Activated B cell treated with CpG ODN at 0.5 μM for 24 hours (primary cell): ENCODE data around the gene MBD6. TPM values are rescaled to one million over a fixed set of nuclear protein-coding genes. Genes with fewer than 3 reads are reported as not detected.

ENCODE experiments used
- ATAC-seq: fragments of 200-7000 bp; cut with Tn5 transposase; one replicate; pipeline ENCODE4 v1.10.0; 2021; ENCODE audit warnings: low read depth, mild to moderate bottlenecking, moderate library complexity
- CTCF ChIA-PET: fragments of 350-600 bp; sonication (Branson Sonifier 250); formaldehyde crosslinking; loops from one replicate; lab custom pipeline; 2021; ENCODE audit warnings: antibody characterized with exemption; lab: Charles Lee
- POLR2A ChIA-PET: fragments of 350-600 bp; sonication (Branson Sonifier 250); formaldehyde crosslinking; loops from one replicate; lab custom pipeline; 2021; ENCODE audit warnings: antibody characterized with exemption; lab: Charles Lee
- DNase-seq: peaks from one replicate; pipeline ENCODE4 v3.0.0; 2022
- H3K27ac Mint-ChIP-seq: one replicate; pipeline ENCODE4 v1.8.0; 2020; ENCODE audit warnings: mixed read lengths
- H3K27me3 Mint-ChIP-seq: one replicate; pipeline ENCODE4 v1.8.0; 2021; ENCODE audit warnings: mixed read lengths
- H3K36me3 Mint-ChIP-seq: one replicate; pipeline ENCODE4 v1.8.0; 2021; ENCODE audit warnings: low read depth, mixed read lengths
- H3K4me1 Mint-ChIP-seq: one replicate; pipeline ENCODE4 v1.8.0; 2021; ENCODE audit warnings: mixed read lengths
- H3K4me3 Mint-ChIP-seq: one replicate; pipeline ENCODE4 v1.8.0; 2020; ENCODE audit warnings: mild to moderate bottlenecking, mixed read lengths
- H3K9me3 Mint-ChIP-seq: one replicate; pipeline ENCODE4 v1.8.0; 2020; ENCODE audit warnings: mixed read lengths
- intact Hi-C: fragments of 100-400 bp; cut with micrococcal nuclease; formaldehyde crosslinking; loops from one replicate; pipeline ENCODE4 v1.15.1; 2024
- total RNA-seq: library from RNA; stranded (reverse); gene quantifications from 2 replicates; pipeline ENCODE4 v1.2.3, GENCODE V29; 2022
- TF ChIP-seq, protein P1 (sequence below): fragments of 200-600 bp; IDR thresholded peaks from one replicate; pipeline ENCODE4 v1.8.0; 2022; ENCODE audit warnings: antibody characterized with exemption, mild to moderate bottlenecking

The MBD6 gene
- total RNA-seq, 1 donor from 2014 or later: 105 TPM

DNA sequence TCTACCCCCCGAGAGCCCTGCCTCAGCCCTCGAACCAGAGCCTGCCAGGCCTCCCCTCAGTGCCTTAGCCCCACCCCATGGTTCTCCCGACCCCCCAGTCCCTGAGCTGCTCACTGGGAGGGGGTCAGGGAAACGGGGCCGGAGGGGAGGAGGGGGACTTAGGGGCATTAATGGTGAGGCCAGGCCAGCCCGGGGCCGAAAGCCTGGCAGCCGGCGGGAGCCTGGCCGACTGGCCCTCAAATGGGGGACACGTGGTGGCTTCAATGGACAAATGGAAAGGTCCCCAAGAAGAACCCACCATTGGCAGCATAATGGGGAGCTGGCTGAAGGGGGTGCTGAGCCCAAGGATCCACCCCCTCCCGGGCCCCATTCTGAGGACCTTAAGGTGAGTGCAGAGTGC is 5.6 kb downstream of the MBD6 start:
- DNase-seq: no peak
- POLR2A ChIA-PET: interaction anchor here (1.2 kb wide), 1 partner anchor 8 kb away, joined by 3 read pairs; no protein-coding TSS in a partner anchor

DNA sequence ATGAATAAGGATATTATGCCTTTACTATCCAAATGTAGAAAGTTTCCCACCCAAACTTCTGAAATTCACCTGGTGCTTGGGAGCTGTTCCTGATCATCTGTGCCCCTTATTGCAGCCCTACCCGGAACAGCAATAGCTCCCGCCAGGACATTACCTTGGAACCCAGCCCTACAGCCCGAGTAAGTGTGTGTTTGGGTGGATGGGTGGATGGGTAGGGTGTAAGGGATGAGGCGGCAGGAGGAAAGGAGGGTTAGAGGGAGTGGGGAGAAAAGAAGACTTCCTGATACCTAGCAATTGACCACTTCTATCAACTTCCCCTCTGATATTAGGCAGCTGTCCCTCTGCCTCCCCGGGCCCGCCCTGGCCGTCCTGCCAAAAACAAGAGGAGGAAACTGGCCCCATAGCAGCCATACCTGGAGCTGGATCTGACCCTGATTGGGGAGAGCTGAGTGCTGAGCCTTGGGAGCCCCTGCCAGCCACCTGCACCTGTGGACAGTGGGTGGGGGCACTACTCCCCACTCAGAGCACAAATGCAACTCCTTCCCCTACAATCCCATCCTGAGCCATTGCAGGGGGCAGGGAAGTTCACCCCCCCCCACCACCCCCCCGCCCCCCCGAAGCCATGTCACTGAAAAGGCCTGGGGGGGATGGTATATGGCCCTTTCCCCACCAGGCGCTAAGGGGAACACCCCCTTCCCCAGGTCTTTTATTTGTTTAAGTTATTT is 6.4 kb downstream of the MBD6 start:
- CTCF ChIA-PET: no interaction called here
- peaks cover 9% of the 10 kb centered on the region for H3K4me1 Mint-ChIP-seq
- POLR2A ChIA-PET: interaction anchor here (0.7 to 1.7 kb wide), 2 partner anchors 8 kb away, joined by 5 to 9 read pairs; partner anchors contain the start of gene DDIT3
- DNase-seq (no peak), ATAC-seq (no peak)
- no peaks in the 10 kb centered on the region for H3K9me3 Mint-ChIP-seq
- intact Hi-C loops: no loop called here
- peaks cover 88% of the 10 kb centered on the region for H3K36me3 Mint-ChIP-seq
- H3K27me3 Mint-ChIP-seq: no peaks in the 10 kb centered on the region
- no peak overlapping the region for H3K27ac Mint-ChIP-seq
- TF ChIP-seq, protein P1, sequence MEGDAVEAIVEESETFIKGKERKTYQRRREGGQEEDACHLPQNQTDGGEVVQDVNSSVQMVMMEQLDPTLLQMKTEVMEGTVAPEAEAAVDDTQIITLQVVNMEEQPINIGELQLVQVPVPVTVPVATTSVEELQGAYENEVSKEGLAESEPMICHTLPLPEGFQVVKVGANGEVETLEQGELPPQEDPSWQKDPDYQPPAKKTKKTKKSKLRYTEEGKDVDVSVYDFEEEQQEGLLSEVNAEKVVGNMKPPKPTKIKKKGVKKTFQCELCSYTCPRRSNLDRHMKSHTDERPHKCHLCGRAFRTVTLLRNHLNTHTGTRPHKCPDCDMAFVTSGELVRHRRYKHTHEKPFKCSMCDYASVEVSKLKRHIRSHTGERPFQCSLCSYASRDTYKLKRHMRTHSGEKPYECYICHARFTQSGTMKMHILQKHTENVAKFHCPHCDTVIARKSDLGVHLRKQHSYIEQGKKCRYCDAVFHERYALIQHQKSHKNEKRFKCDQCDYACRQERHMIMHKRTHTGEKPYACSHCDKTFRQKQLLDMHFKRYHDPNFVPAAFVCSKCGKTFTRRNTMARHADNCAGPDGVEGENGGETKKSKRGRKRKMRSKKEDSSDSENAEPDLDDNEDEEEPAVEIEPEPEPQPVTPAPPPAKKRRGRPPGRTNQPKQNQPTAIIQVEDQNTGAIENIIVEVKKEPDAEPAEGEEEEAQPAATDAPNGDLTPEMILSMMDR: no peak
- no peak overlapping the region for H3K4me3 Mint-ChIP-seq

More for the DNA sequence above, 5.6 kb downstream of the MBD6 start:
- intact Hi-C loops: no loop called here
- CTCF ChIA-PET: no interaction called here
- Mint-ChIP-seq H3K9me3 (no peaks in the 10 kb centered on the region), H3K36me3 (peaks cover 82% of the 10 kb centered on the region), H3K4me1 (peaks cover 17% of the 10 kb centered on the region), H3K27me3 (no peaks in the 10 kb centered on the region), H3K4me3 (no peak overlapping the region), H3K27ac (no peak overlapping the region)
- no peak for ATAC-seq
- TF ChIP-seq, protein P1: no peak

DNA sequence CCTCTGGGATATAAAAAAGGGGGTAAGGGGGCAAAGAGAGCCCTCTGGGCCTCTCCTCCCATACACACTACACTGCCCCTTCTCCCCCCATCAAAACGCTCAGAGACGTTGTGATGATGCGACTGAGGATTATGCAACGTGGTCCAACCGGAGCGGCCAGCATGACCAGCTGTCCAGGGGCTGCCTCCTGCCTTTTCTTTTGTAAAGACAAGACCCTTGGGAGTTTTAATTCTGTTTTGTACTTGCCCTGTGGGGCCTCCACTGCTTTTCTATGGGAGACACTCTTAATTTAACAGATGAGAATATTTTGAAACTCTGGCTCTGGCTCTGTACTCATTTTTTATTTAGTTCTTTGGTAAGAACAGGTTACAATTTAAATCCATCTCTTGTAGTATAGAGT is 7.2 kb downstream of the MBD6 start:
- Mint-ChIP-seq H3K27me3 (no peaks in the 10 kb centered on the region), H3K9me3 (no peaks in the 10 kb centered on the region), H3K4me1 (peaks cover 3% of the 10 kb centered on the region), H3K36me3 (peaks cover 90% of the 10 kb centered on the region), H3K4me3 (no peak overlapping the region), H3K27ac (no peak overlapping the region)
- ChIA-PET POLR2A (interaction anchor here (0.6 to 1.7 kb wide), 3 partner anchors 8 to 82 kb away, joined by 5 to 12 read pairs (median 9); partner anchors contain the start of gene DDIT3), CTCF (no interaction called here)
- intact Hi-C loops: no loop called here
- no peak for ATAC-seq
- TF ChIP-seq, protein P1: no peak
- no peak for DNase-seq

DNA sequence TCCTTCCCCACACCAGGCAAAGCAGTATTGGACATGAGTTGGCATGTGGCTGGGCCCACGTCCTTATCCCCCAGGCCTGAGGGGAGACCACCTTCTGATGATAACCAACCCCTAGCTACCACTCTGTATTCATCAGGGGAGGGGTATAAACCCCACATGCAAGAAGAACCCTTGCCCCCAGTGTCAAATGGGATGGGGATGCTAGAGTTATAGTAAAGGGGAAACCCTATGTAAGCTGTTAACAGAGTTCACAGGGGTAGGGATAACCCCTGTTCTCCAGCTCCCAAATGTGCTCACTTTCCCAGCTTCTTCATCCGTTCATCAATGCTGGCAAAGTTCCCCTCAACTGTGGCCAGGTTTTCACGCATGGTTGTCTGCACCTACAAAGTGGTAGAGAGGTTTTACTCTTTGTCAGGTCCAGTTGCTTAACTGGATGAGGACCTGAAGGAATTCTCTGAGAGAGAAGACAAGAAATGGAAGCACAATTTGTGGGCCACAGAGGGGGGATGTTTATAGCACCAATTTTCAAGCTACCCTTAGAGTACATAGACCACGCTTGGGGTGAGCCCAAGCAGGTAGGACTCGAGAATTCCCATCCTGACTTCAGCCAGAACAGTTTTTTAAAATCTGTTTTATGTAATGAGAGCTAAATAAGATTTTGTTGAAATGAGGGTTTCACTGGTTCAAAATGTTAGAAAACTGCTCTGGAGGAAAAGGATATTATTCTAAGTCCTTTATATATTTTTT is 7.9 kb downstream of the MBD6 start:
- ChIA-PET POLR2A (interaction anchor here (1.7 kb wide), 1 partner anchor 10 kb away, joined by 5 read pairs; the partner anchor contains the start of gene DDIT3), CTCF (no interaction called here)
- Mint-ChIP-seq H3K9me3 (no peaks in the 10 kb centered on the region), H3K36me3 (peaks cover 91% of the 10 kb centered on the region), H3K4me3 (no peak overlapping the region), H3K27me3 (no peaks in the 10 kb centered on the region), H3K27ac (no peak overlapping the region), H3K4me1 (no peaks in the 10 kb centered on the region)
- no peak for ATAC-seq
- DNase-seq: no peak
- TF ChIP-seq, protein P1: no peak
- intact Hi-C loops: no loop called here

DNA sequence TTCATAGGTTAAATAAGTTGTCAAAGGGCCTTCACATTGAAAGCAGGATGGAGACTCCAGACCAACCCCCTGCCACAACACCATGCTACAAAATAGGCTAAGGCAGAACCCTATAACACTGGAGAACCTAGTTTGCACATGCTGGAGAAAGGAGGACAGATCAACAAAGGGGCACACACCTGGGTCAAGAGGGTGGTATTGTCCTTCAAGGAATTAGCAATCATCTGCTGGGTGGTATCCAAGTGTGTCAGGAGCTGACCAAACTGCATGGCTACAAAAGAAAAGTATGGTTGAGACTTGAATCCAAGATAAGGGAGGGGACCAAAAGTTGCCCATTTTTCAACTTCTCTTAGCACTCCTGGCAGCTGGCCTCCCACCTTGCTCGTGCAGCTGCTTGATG is 9.2 kb downstream of the MBD6 start:
- DNase-seq: no peak
- H3K4me1 Mint-ChIP-seq: no peaks in the 10 kb centered on the region
- no peaks in the 10 kb centered on the region for H3K27me3 Mint-ChIP-seq
- H3K4me3 Mint-ChIP-seq: no peak overlapping the region
- ATAC-seq: no peak
- CTCF ChIA-PET: no interaction called here
- H3K27ac Mint-ChIP-seq: no peak overlapping the region
- no peaks in the 10 kb centered on the region for H3K9me3 Mint-ChIP-seq
- peaks cover 85% of the 10 kb centered on the region for H3K36me3 Mint-ChIP-seq
- TF ChIP-seq, protein P1: no peak
- intact Hi-C loops: no loop called here
- POLR2A ChIA-PET: interaction anchor here (1.6 kb wide), 1 partner anchor 8 kb away, joined by 5 read pairs; no protein-coding TSS in a partner anchor
